Activated gamma-delta T cell treated with Interleukin-2 at 50 U/mL for 16 hours (primary cell): ENCODE results near the gene POU3F2.

ENCODE experiments used
- DNase-seq: peaks from one replicate; pipeline ENCODE4 v3.0.0-alpha.2; 2020

The POU3F2 gene

GRCh38 chr6:98831057-98831958 lies 3.1 kb upstream of the POU3F2 start:
- DNase-seq, result no peak

- DNase-seq, result no peak
Observed at GRCh38 chr6:98831959-98832283, 2.5 kb upstream of the POU3F2 start.

- no peak for DNase-seq
Observed at GRCh38 chr6:98832284-98833056, 1.9 kb upstream of the POU3F2 start.

- no peak for DNase-seq
Observed at GRCh38 chr6:98833057-98833306, 1.4 kb upstream of the POU3F2 start.

GRCh38 chr6:98833307-98834059 lies 891 bp upstream of the POU3F2 start:
- DNase-seq, result no peak

- no peak for DNase-seq
Observed at GRCh38 chr6:98835149-98836024, 1.0 kb downstream of the POU3F2 start.

- DNase-seq, result no peak
Observed at GRCh38 chr6:98836025-98836961, 1.9 kb downstream of the POU3F2 start.

- no peak for DNase-seq
Observed at GRCh38 chr6:98836962-98837944, 2.9 kb downstream of the POU3F2 start.

- no peak for DNase-seq
Observed at GRCh38 chr6:98838032-98838431, 3.7 kb downstream of the POU3F2 start.

GRCh38 chr6:98838975-98839374 lies 4.6 kb downstream of the POU3F2 start:
- no peak for DNase-seq

GRCh38 chr6:98839781-98840361 lies 5.5 kb downstream of the POU3F2 start:
- DNase-seq, result no peak

- no peak for DNase-seq
Observed at GRCh38 chr6:98840385-98840784, 6.0 kb downstream of the POU3F2 start.

- no peak for DNase-seq
Observed at GRCh38 chr6:98840996-98841513, 6.7 kb downstream of the POU3F2 start.

GRCh38 chr6:98841621-98842341 lies 7.4 kb downstream of the POU3F2 start:
- no peak for DNase-seq

GRCh38 chr6:98842342-98843180 lies 8.2 kb downstream of the POU3F2 start:
- no peak for DNase-seq

- no peak for DNase-seq
Observed at GRCh38 chr6:98843271-98844243, 9.2 kb downstream of the POU3F2 start.
